ENCODE measurements around the gene OXSR1. TPM values are rescaled to one million over a fixed set of nuclear protein-coding genes. Genes with fewer than 3 reads are reported as not detected.

OXSR1 gene
- total and polyA plus RNA-seq, 9 donors: 12.4 to 41.1 (median 28.4) TPM

- WGBS, 3 donors: 51 to 79% (median 52%) methylated on average over 1 of the region's 1 CpG
- no peaks in the 10 kb centered on the region for H3K4me1 ChIP-seq (ENCODE audit: insufficient read depth)
- no peak overlapping the region for H3K4me3 ChIP-seq
- DNase-seq: no peak
- TF ChIP-seq POLR2A (IDR thresholded peaks at IDR 0.05) (no peak), CTCF (IDR thresholded peaks at IDR 0.05) (no peak), EP300 (IDR thresholded peaks at IDR 0.05) (no peak)
- H3K27me3 ChIP-seq: no peaks in the 10 kb centered on the region
- intact Hi-C loops (cut with DNase I): no loop called here
- H3K9me3 ChIP-seq: no peaks in the 10 kb centered on the region
- H3K27ac ChIP-seq: no peak overlapping the region
- H3K36me3 ChIP-seq: no peaks in the 10 kb centered on the region
These were observed 92.2 kb downstream of the OXSR1 start for GRCh38 chr3:38257583-38257982.

GRCh38 chr3:38260474-38260873, 95.1 kb downstream of the OXSR1 start:
- intact Hi-C loops (cut with DNase I): no loop called here
- Histone ChIP-seq H3K9me3 (no peaks in the 10 kb centered on the region), H3K4me3 (no peak overlapping the region), H3K4me1 (ENCODE audit: insufficient read depth) (no peaks in the 10 kb centered on the region), H3K36me3 (no peaks in the 10 kb centered on the region), H3K27ac (no peak overlapping the region), H3K27me3 (no peaks in the 10 kb centered on the region)
- TF ChIP-seq EP300 (IDR thresholded peaks at IDR 0.05): no peak
- TF ChIP-seq POLR2A (IDR thresholded peaks at IDR 0.05): no peak
- TF ChIP-seq CTCF (IDR thresholded peaks at IDR 0.05): no peak
- WGBS, 3 donors: 94 to 98% (median 95%) methylated on average over 2 of the region's 2 CpGs
- DNase-seq: no peak

GRCh38 chr3:38264353-38264771, 99.0 kb downstream of the OXSR1 start:
- H3K4me1 ChIP-seq (ENCODE audit: insufficient read depth): no peaks in the 10 kb centered on the region
- no peaks in the 10 kb centered on the region for H3K27me3 ChIP-seq
- H3K27ac ChIP-seq: no peak overlapping the region
- 0 to 3% (median 0%) methylated on average over 1 of the region's 1 CpG for WGBS, 3 donors
- H3K9me3 ChIP-seq: no peaks in the 10 kb centered on the region
- intact Hi-C loops (cut with DNase I): no loop called here
- DNase-seq: no peak
- H3K36me3 ChIP-seq: no peaks in the 10 kb centered on the region
- no peak overlapping the region for H3K4me3 ChIP-seq
- no peak for TF ChIP-seq POLR2A (IDR thresholded peaks at IDR 0.05)
- no peak for TF ChIP-seq CTCF (IDR thresholded peaks at IDR 0.05)
- no peak for TF ChIP-seq EP300 (IDR thresholded peaks at IDR 0.05)

GRCh38 chr3:38264779-38265178, 99.4 kb downstream of the OXSR1 start:
- 74 to 91% (median 76%) methylated on average over 1 of the region's 1 CpG for WGBS, 3 donors
- Histone ChIP-seq H3K27me3 (no peaks in the 10 kb centered on the region), H3K27ac (no peak overlapping the region), H3K4me1 (ENCODE audit: insufficient read depth) (no peaks in the 10 kb centered on the region), H3K36me3 (no peaks in the 10 kb centered on the region), H3K4me3 (no peak overlapping the region), H3K9me3 (no peaks in the 10 kb centered on the region)
- TF ChIP-seq POLR2A (IDR thresholded peaks at IDR 0.05) (no peak), EP300 (IDR thresholded peaks at IDR 0.05) (no peak), CTCF (IDR thresholded peaks at IDR 0.05) (no peak)
- intact Hi-C loops (cut with DNase I): no loop called here
- no peak for DNase-seq

All from ovary (tissue), 9 donors.